OCI-LY1 (cell line): Measurements from ENCODE around the gene TTLL3.

Source experiments
- CTCF ChIP-seq: fragments of 200-600 bp; sonication (generic), shearing (Covaris generic); IDR thresholded peaks from 2 replicates; pipeline ENCODE4 v1.5.1; 2017; ENCODE audit warnings: mild to moderate bottlenecking, antibody characterized with exemption, low read length, moderate library complexity, mixed read lengths
- EZH2 ChIP-seq: fragments of 200-600 bp; sonication (generic), shearing (Covaris generic); IDR thresholded peaks from 2 replicates; pipeline ENCODE4 v1.8.0; 2017; ENCODE audit warnings: borderline replicate concordance, mixed run types, mild to moderate bottlenecking, antibody characterized with exemption, low read length, moderate library complexity, mixed read lengths

GRCh38 chr3:9861626-9862130, 51.6 kb downstream of the TTLL3 start:
- TF ChIP-seq EZH2 (no peak), CTCF (no peak)
